Smooth muscle cell (in vitro differentiated cells): ENCODE measurements around the gene RCC2. TPM values are rescaled to one million over a fixed set of nuclear protein-coding genes. Genes with fewer than 3 reads are reported as not detected.
A peak's percentile ranks its signal among the peaks of the same experiment; 100 is the strongest.
"Not testable (repeated sequence)": the region's sequence is repeated elsewhere in the genome, so short reads cannot be mapped to it uniquely, and the experiment has no call there.

Source experiments
- DNase-seq: peaks from one replicate; lab custom pipeline; 2025; ENCODE audit not compliant: unreplicated experiment; lab: John Stamatoyannopoulos, UW
- H2AFZ ChIP-seq: fragments of 200-600 bp; sonication (generic); 2 replicates; pipeline ENCODE4 v1.6.0; 2016; ENCODE audit warnings: antibody characterized with exemption, low read depth, mild to moderate bottlenecking
- H3F3A ChIP-seq: fragments of 200-600 bp; sonication (generic); 2 replicates; pipeline ENCODE4 v1.6.0; 2017; ENCODE audit warnings: antibody characterized with exemption, low read depth
- H3K27ac ChIP-seq: fragments of 200-600 bp; sonication (generic); 2 replicates; pipeline ENCODE4 v1.5.1; 2016; ENCODE audit warnings: low read depth, mild to moderate bottlenecking
- H3K27me3 ChIP-seq: fragments of 200-600 bp; sonication (generic); 2 replicates; pipeline ENCODE4 v1.6.1; 2016; ENCODE audit warnings: low read depth, mild to moderate bottlenecking
- H3K36me3 ChIP-seq: fragments of 200-600 bp; sonication (generic); 2 replicates; pipeline ENCODE4 v1.5.1; 2016; ENCODE audit warnings: low read depth
- H3K4me1 ChIP-seq: fragments of 200-600 bp; sonication (generic); 2 replicates; pipeline ENCODE4 v1.5.1; 2016; ENCODE audit warnings: low read depth
- H3K4me2 ChIP-seq: fragments of 200-600 bp; sonication (generic); 2 replicates; pipeline ENCODE4 v1.6.0; 2016; ENCODE audit warnings: mild to moderate bottlenecking
- H3K4me3 ChIP-seq: fragments of 200-600 bp; sonication (generic); 2 replicates; pipeline ENCODE4 v1.5.1; 2016; ENCODE audit warnings: mild to moderate bottlenecking
- H3K79me2 ChIP-seq: fragments of 200-600 bp; sonication (generic); 2 replicates; pipeline ENCODE4 v1.6.0; 2016; ENCODE audit warnings: low read depth, mild to moderate bottlenecking
- H3K9ac ChIP-seq: fragments of 200-600 bp; sonication (generic); 2 replicates; pipeline ENCODE4 v1.6.0; 2016; ENCODE audit warnings: low read depth
- H3K9me3 ChIP-seq: fragments of 200-600 bp; sonication (generic); replicated peaks from 2 replicates; pipeline ENCODE4 v1.5.1; 2016; ENCODE audit warnings: low read depth
- H4K20me1 ChIP-seq: fragments of 200-600 bp; sonication (generic); 2 replicates; pipeline ENCODE4 v1.6.0; 2016; ENCODE audit warnings: low read depth
- WGBS: methylation state at CpG from one replicate; pipeline ENCODE4 v1.1.7; 2016; ENCODE audit warnings: low lambda C conversion rate; 5-methylcytosine and 5-hydroxymethylcytosine counted together
- polyA plus RNA-seq: library from polyadenylated mRNA; unstranded; fragments of >200 nt; fragmentation: Nextera tagmentation; extraction: Ambion mirVana; gene quantifications from 2 replicates; pipeline ENCODE4 v1.2.1, GENCODE V29; 2016
- total RNA-seq: library from RNA; depleted of rRNA; stranded (reverse); fragments of >200 nt; gene quantifications from 2 replicates; pipeline ENCODE4 v1.2.3, GENCODE V29; 2014
- TF ChIP-seq, protein P1 (sequence below): fragments of 200-600 bp; sonication (generic); IDR thresholded peaks from 2 replicates; pipeline ENCODE4 v1.5.1; 2017; ENCODE audit warnings: borderline replicate concordance, mild to moderate bottlenecking, antibody characterized with exemption; ENCODE audit not compliant: insufficient read depth, poor library complexity, severe bottlenecking

Gene RCC2
- 35.2 and 44.5 TPM in 2 replicates for total RNA-seq
- 21.2 and 28.0 TPM in 2 replicates for polyA plus RNA-seq

- peak; percentile 25 for DNase-seq
- Histone ChIP-seq H2AFZ (peak within 1 kb of the TSS; percentile 85), H4K20me1 (peaks cover 29% of the 10 kb centered on the region), H3K79me2 (peaks cover 30% of the 10 kb centered on the region), H3K9me3 (no peaks in the 10 kb centered on the region), H3F3A (peaks cover 19% of the 10 kb centered on the region), H3K36me3 (no peaks in the 10 kb centered on the region), H3K27me3 (no peaks in the 10 kb centered on the region), H3K4me3 (peak within 1 kb of the TSS; percentile 80), H3K4me2 (peak within 1 kb of the TSS; percentile 99), H3K27ac (peak within 1 kb of the TSS; percentile 91), H3K4me1 (peaks cover 34% of the 10 kb centered on the region), H3K9ac (peak within 1 kb of the TSS; percentile 78)
- under 1% methylated on average over 42 of the region's 75 CpGs for WGBS
- TF ChIP-seq, protein P1, sequence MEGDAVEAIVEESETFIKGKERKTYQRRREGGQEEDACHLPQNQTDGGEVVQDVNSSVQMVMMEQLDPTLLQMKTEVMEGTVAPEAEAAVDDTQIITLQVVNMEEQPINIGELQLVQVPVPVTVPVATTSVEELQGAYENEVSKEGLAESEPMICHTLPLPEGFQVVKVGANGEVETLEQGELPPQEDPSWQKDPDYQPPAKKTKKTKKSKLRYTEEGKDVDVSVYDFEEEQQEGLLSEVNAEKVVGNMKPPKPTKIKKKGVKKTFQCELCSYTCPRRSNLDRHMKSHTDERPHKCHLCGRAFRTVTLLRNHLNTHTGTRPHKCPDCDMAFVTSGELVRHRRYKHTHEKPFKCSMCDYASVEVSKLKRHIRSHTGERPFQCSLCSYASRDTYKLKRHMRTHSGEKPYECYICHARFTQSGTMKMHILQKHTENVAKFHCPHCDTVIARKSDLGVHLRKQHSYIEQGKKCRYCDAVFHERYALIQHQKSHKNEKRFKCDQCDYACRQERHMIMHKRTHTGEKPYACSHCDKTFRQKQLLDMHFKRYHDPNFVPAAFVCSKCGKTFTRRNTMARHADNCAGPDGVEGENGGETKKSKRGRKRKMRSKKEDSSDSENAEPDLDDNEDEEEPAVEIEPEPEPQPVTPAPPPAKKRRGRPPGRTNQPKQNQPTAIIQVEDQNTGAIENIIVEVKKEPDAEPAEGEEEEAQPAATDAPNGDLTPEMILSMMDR, result no peak
Observed at GRCh38 chr1:17439250-17440073, at the start of gene RCC2. Gene RCC2 (minus strand): TSS chr1:17439677. CDS start chr1:17438514, 1,163 bp downstream.

DNA sequence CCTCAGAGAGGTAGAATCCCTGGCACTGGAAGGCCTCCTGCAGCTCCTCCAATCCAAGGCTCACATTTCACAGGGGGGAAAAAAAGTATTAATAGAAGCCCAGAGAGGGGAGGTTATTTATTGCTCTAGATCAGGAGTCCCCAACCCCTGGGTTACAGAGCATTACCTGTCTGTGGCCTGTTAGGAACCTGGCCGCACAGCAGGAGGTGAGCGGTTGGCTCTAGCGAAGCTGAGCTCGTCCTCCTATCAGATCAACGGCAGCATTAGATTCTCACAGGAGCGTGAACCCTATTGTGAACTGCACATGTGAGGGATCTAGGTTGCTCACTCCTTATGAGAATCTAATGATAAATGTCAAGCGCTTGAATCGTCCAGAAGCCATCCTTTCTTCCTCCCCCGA, 46.8 kb upstream of the RCC2 start:
- Histone ChIP-seq H3K27ac (no peak overlapping the region), H3K4me1 (no peaks in the 10 kb centered on the region), H4K20me1 (no peaks in the 10 kb centered on the region), H2AFZ (no peak overlapping the region), H3K9ac (no peak overlapping the region), H3K36me3 (no peaks in the 10 kb centered on the region), H3K4me2 (no peak overlapping the region), H3K79me2 (no peaks in the 10 kb centered on the region), H3K9me3 (no peaks in the 10 kb centered on the region), H3K4me3 (no peak overlapping the region), H3F3A (no peaks in the 10 kb centered on the region), H3K27me3 (no peaks in the 10 kb centered on the region)
- WGBS, result 90% methylated on average over 9 of the region's 9 CpGs
- TF ChIP-seq, protein P1, result no peak
- DNase-seq, result no peak

GRCh38 chr1:17485281-17485680, 45.8 kb upstream of the RCC2 start:
- Histone ChIP-seq H3K9me3 (no peaks in the 10 kb centered on the region), H2AFZ (no peak overlapping the region), H3K4me2 (no peak overlapping the region), H3F3A (no peaks in the 10 kb centered on the region), H3K9ac (no peak overlapping the region), H3K79me2 (no peaks in the 10 kb centered on the region), H4K20me1 (no peaks in the 10 kb centered on the region), H3K27ac (no peak overlapping the region), H3K4me3 (no peak overlapping the region), H3K4me1 (no peaks in the 10 kb centered on the region), H3K27me3 (no peaks in the 10 kb centered on the region), H3K36me3 (no peaks in the 10 kb centered on the region)
- WGBS, result 52% methylated on average over 10 of the region's 10 CpGs
- no peak for DNase-seq
- TF ChIP-seq, protein P1, result peak; percentile 44

GRCh38 chr1:17481981-17482380, 42.5 kb upstream of the RCC2 start:
- H3K27me3 ChIP-seq, DNase-seq, H4K20me1 ChIP-seq, H3K4me1 ChIP-seq, H3F3A ChIP-seq, H2AFZ ChIP-seq, H3K4me3 ChIP-seq, H3K9ac ChIP-seq, H3K9me3 ChIP-seq, H3K4me2 ChIP-seq, H3K27ac ChIP-seq, H3K79me2 ChIP-seq, H3K36me3 ChIP-seq: not testable (repeated sequence)
- 91% methylated on average over 10 of the region's 10 CpGs for WGBS
